Heart left ventricle (tissue), 13 donors: ENCODE results near the gene FXYD5.

Source experiments
- POLR2A ChIP-seq, 2 donors: fragments of 450-650 bp; IDR thresholded peaks; one replicate each; pipeline ENCODE4 v1.6.1; 2017; ENCODE audit warnings: antibody characterized with exemption in 2 of 2, mild to moderate bottlenecking in 2 of 2, moderate library complexity in 2 of 2
- TF ChIP-seq, protein P1 (sequence below), 12 donors: fragments of 200-600 bp; sonication (generic) in 4 of 12; IDR thresholded peaks; one replicate each; pipeline versions ENCODE4 v1.5.0 to v1.8.0; 2018 to 2022; ENCODE audit warnings: antibody characterized with exemption in 12 of 12, mild to moderate bottlenecking in 5 of 12
- donor health status: ischemic (EF 13 %, LVEDD 7.1; RV severe dilation, severe dysfunction).
- donor health status: DM: no; HTN: yes; CAD: no.
- donor health status: DM: no; HTN: no; CAD: no.
- donor health status: ischemic (EF 25% LVEDD 6.9; RV normal size, moderate dysfunction).
- donor health status: ischemic (EF 25% LVEDD 5.7; RV mildly dilated, moderate dysfunction).
- donor health status: ischemic (EF 35%, LVEDD 5.7; RV mildly dilated, moderate dysfunction).
- donor health status: nonischemic (EF 11% LVEDD 7.7; RV severe dilation, severe dysfunction).
- donor health status: DM: yes; HTN: yes; CAD: no.
- donor health status: PGD.
- donor health status: ischemic (EF 29% LVEDD 5.4; RV normal size, mild dysfunction).
- donor health status: nonischemic (EF 23%, LVEDD 6.1; RV moderate dilation, normal function).

DNA sequence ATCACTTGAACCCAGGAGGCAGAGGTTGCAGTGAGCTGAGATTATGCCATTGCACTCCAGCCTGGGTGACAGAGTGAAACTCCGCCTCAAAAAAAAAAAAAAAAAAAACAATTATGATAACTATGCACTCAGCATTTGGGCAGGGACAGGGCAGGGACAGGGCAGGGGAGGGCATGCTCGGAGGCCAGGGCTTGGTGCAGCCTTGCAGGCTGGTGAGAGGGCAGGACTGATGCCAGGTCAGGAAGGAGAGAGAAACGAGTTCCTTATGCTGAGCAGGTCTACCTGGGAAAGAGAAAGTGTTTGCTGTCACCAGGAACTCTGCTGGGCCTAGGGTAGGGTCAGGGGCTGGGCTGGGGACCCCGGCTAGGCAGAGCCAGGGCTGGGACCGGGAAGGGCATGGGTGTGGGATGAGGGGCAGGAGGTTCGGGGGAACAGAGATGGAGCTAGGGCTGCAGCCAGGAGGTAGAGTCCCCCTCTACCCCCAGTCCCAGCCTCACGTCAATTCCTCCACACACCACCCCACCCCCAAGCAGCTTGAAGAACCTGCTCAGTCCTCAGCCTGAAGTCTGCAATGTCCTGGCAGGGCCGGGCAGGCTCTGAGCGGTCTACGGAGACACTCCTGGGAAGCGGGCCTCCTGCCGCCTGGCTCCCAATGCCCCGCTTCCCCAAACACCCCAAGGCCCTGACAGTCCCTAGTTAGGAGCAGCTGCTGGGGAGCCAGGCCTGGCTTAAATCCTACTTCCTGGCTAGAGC, 36.1 kb upstream of the FXYD5 start:
- TF ChIP-seq, protein P1, sequence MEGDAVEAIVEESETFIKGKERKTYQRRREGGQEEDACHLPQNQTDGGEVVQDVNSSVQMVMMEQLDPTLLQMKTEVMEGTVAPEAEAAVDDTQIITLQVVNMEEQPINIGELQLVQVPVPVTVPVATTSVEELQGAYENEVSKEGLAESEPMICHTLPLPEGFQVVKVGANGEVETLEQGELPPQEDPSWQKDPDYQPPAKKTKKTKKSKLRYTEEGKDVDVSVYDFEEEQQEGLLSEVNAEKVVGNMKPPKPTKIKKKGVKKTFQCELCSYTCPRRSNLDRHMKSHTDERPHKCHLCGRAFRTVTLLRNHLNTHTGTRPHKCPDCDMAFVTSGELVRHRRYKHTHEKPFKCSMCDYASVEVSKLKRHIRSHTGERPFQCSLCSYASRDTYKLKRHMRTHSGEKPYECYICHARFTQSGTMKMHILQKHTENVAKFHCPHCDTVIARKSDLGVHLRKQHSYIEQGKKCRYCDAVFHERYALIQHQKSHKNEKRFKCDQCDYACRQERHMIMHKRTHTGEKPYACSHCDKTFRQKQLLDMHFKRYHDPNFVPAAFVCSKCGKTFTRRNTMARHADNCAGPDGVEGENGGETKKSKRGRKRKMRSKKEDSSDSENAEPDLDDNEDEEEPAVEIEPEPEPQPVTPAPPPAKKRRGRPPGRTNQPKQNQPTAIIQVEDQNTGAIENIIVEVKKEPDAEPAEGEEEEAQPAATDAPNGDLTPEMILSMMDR (IDR thresholded peaks at IDR 0.05), result no peak
- no peak for TF ChIP-seq POLR2A (IDR thresholded peaks at IDR 0.05)
